B cell (primary cell): ENCODE measurements around the gene PRDM15.

ENCODE experiments used
- EZH2 ChIP-seq: IDR thresholded peaks from 2 replicates; pipeline ENCODE4 v1.6.1; 2012; ENCODE audit warnings: borderline replicate concordance, low read depth, mild to moderate bottlenecking, moderate library complexity, low read length; ENCODE audit not compliant: insufficient read depth, poor library complexity, severe bottlenecking
- TF ChIP-seq, protein P1 (sequence below): fragments of 200-600 bp; IDR thresholded peaks from one replicate; pipeline ENCODE4 v1.8.0; 2022; ENCODE audit warnings: antibody characterized with exemption, mild to moderate bottlenecking

- TF ChIP-seq, protein P1, sequence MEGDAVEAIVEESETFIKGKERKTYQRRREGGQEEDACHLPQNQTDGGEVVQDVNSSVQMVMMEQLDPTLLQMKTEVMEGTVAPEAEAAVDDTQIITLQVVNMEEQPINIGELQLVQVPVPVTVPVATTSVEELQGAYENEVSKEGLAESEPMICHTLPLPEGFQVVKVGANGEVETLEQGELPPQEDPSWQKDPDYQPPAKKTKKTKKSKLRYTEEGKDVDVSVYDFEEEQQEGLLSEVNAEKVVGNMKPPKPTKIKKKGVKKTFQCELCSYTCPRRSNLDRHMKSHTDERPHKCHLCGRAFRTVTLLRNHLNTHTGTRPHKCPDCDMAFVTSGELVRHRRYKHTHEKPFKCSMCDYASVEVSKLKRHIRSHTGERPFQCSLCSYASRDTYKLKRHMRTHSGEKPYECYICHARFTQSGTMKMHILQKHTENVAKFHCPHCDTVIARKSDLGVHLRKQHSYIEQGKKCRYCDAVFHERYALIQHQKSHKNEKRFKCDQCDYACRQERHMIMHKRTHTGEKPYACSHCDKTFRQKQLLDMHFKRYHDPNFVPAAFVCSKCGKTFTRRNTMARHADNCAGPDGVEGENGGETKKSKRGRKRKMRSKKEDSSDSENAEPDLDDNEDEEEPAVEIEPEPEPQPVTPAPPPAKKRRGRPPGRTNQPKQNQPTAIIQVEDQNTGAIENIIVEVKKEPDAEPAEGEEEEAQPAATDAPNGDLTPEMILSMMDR = no peak
- no peak for TF ChIP-seq EZH2
These were observed 44.0 kb upstream of the PRDM15 start for GRCh38 chr21:41923186-41923585.
